GM21717 (cell line): ENCODE measurements around the gene SRSF10.
A peak's percentile ranks its signal among the peaks of the same experiment; 100 is the strongest.
"Not testable (repeated sequence)": the region's sequence is repeated elsewhere in the genome, so short reads cannot be mapped to it uniquely, and the experiment has no call there.

Experiments
- ATAC-seq: cut with Tn5 transposase; IDR thresholded peaks from one replicate; pipeline ENCODE4 v1.9.1; 2021; ENCODE audit warnings: mild to moderate bottlenecking, moderate library complexity; ENCODE audit not compliant: unreplicated experiment

The SRSF10 gene

DNA sequence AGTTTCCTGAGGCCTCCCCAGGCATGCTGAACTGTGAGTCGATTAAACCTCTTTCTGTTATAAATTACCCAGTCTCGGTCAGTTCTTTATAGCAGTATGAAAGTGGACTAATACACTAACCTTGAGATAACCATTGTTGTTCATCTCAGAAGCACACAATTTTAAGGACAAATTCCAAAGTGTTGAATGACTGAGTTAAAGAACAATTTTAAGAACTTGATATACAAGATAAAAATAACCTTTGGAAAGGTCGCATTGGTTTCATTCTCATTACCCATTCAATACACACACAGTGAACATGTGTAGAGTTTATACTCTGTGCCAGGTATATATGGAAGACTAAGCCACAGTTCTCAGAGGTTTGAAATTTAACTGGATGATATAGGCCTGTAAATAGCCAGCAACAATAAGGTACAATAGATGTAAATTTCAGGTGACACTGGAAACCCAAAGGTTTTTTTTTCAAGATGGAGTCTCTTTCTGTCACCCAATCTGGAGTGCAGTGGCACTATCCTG is 19.1 kb upstream of the SRSF10 start:
- ATAC-seq, result no peak

DNA sequence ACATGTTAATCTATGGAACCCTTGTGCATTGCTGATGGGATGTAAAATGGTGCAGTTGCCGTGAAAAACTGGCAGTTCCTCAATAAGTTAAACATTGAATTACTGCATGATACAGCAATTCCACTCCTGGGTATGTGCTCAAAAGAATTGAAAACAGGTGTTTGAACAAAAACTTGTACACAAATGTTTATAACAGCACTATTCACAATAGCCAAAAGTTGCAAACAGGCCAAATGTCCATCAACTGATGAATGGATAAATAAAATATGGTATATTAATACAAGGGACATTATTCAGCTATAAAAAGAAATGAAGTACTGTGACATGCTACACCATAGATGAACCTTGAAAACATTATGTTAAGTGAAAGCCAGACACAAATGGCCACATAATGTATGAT is 17.7 kb upstream of the SRSF10 start:
- no peak for ATAC-seq

DNA sequence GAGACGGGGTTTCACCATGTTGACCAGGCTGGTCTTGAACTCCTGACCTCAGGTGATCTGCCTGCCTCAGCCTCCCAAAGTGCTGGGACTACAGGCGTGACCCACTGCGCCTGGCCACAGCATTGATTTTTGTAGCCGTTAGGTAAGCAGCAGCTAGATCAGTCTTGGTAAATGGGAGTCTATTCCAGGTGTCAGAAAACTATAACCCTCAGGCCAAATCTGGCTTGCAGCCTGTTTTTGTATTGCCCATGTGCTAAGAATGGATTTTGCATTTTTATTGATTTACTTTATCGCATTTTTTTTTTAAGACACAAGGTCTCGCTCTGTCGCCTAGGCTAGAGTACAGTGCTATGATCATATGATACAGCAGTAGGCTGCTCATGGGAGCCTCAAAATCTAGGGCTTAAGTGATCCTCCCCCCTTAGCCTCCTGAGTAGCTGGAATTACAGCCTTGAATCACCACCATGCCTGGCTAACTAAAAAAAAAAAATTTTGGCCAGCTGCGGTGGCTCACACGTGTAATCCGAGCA is 16.6 kb upstream of the SRSF10 start:
- ATAC-seq, result no peak

DNA sequence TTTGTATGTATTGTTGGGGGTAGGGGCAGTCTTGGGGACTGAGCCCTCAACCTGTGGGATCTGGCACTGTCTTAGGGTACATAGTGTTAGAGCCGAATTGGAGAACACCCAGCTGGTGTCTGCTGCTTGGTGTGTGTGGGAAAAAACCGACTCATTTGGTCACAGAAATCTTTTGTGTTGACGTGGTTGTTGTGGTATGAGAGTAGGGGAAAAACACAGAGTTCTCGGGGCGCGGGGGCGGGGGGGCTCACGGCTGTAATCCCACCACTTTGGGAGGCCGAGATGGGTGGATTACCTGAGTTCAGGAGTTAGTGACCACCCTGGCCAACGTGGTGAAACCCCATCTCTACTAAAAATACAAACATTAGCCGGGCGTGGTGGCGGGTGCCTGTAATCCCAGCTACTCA is 15.3 kb upstream of the SRSF10 start:
- ATAC-seq, result no peak

DNA sequence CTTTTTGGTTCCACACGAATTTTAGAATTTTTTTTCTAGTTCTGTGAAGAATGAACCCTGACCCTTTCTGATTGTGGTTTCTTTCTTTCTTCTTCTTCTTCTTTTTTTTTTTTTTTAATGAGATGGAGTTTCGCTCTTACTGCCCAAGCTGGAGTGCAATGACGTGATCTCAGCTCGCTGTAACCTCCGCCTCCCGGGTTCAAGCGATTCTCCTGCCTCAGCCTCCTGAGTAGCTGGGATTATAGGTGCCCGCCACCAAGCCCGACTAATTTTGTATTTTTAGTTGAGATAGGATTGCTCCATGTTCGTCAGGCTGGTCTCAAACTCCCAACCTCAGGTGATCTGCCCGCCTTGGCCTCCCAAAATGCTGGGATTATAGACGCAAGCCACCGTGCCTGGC is 11.9 kb upstream of the SRSF10 start:
- not testable (repeated sequence) for ATAC-seq

DNA sequence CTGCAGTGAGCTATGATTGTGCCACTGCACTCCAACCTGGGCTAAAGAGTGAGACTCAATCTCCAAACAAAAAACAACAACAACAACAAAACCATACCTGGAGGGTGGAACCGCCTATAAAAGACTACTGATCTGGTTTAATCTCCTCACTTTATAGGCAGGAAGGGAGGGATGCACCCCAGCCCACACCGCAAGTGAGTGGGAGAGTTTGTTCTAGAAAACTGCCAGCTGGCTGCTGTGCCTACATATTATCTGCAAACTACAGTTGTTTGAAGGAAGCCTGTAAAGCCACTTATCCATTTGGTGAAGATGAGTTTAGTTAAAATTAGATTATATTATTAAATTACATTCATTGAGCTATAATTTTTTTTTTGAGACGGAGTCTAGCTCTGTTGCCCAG is 9.1 kb upstream of the SRSF10 start:
- no peak for ATAC-seq

DNA sequence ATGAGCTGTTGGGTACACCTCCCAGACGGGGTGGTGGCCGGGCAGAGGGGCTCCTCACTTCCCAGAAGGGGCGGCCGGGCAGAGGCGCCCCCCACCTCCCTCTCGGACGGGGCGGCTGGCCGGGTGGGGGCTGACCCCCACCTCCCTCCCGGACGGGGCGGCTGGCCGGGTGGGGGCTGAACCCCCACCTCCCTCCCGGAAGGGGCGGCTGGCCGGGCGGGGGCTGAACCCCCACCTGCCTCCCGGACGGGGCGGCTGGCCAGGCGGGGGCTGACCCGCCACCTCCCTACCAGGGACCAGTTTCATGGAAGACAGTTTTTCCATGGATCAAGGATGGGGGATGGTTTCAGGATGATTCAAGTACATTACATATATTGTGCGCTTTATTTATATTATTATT is 6.9 kb upstream of the SRSF10 start:
- not testable (repeated sequence) for ATAC-seq

DNA sequence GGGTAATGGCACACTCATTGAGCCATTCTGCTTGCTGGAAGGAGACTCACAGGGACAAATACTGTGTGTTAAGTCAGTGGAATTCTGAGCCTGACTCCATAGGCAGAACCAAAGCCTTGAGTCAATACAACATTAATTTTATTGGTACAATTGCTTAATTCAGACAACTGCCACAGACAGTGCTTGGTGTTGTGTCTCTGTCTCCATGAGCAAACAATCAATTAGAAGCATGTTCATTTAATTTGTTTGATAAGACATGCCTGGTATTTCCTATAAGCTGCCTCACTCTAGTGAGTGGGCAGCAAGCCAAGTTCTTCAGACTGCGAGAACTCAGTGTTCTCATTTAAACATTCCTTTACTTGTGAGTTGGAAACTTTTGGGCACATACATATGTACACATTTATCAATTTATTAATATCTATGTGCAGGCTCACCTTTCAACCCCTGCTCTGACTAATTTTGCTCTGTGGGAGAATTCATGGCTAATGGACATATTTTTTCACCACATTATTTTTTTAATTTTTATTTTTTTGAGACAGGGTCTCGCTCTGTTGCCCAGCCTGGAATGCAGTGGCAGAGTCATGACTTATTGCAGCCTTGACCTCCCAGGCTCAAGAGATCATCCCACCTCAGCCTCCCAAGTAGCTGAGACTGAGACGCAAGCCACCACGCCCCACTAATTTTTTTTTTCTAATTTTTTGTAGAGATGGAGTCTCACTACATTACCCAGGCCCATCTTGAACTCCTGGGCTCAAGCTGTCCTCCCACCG is 4.5 kb upstream of the SRSF10 start:
- no peak for ATAC-seq

DNA sequence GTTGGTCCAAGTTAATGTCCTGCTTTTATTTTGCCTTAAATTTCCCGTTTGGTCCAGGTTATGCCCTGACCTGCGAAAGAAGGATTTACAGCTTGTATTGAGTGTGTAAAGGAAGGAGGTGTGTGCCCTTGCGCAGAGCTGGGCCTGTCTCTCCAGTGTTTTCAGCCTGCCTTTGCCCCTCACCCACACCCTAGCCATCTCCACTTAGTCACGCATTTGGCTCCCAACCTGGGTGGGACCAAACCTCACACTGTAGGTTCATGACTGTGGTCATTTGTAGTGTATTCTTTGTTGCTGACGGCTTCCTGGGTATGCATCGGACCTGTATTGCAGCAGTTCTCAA is 572 bp upstream of the SRSF10 start:
- ATAC-seq, result peak; percentile 26

DNA sequence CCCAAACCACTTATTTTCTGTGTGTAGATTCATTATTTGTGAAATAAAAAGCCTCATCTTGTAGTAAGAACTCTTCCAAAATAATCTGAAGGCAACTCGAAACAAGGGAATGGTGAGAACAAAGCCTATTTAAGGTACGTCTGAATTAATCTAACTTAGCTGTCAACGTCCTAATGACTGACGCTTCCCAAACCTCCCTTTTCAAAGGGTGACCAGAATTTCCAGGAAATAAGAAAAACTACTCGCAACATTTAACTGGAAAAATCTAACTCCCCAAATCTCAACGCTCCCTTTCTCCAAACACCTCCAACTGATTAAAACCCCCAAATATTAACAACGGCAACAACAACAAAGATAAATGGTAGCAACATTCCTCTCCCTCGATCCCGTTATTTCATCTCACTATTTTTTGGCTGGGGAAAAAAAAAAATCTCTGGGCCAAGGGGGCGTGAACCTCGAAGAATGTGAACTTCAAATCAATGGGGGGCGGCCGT is 693 bp downstream of the SRSF10 start:
- ATAC-seq, result no peak

DNA sequence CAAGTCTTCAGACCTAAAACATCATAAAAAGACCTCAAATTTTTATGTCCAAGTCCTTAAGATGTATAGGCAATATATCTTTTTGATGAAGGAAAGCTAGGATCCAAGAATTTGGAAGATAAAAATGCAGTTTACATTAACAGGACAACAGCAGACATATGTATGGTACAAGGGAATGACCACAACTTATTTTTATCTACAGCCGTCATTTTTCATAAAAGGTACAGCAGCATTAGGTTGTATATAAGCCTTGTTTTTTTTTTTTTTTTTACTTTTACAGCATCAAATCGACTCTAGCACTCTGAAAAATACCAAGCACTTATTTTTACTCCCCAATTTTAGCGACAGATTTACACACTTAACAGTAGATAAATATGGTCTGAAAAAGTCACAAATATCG is 1.3 kb downstream of the SRSF10 start:
- no peak for ATAC-seq

DNA sequence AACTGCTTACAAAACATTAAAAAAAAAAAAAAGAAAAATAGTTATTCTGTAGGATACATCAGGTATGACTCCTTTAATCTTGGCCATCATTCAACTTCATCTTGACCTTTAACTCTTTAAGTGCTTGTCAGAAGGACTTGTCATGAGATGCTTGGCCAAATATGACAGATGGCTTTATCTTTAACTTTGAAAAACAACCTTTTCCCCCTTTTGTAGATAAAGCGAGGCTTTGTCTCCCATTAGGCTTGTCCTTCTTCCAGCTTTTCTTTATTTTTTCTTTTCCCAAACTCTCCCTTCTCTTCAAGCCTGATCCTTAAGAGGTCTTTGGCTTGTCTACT is 2.3 kb downstream of the SRSF10 start:
- no peak for ATAC-seq

DNA sequence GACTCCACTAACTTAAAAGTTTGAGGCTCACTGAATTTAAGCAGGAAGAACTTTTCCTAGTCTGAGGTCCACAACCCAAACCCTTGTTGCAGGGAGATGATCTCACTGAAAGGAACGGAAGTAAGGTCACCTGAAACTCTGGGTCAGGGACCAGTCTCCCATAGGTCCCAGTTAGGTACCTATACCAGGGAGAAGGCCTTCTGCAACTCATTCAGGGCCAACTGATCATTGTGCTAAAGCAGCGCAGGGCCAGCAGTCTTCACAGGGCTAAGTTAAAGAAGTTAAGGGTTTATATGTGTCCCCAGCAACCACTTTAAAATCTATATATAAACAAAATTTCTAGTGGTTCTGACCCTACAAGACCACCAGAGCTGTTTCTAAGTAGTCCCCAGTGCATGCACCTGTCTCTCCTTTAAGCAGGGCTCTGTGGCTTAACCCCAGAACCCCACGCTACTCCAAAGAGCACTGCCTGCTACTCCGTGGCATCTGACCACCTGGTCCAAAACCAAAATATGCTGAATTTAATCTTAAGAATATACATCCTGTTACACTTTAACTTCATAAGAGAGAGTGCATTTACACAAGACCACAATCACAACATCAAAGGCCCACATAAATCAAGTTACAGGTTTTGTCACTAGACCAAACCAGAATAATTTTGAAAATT is 2.8 kb downstream of the SRSF10 start:
- ATAC-seq, result no peak

DNA sequence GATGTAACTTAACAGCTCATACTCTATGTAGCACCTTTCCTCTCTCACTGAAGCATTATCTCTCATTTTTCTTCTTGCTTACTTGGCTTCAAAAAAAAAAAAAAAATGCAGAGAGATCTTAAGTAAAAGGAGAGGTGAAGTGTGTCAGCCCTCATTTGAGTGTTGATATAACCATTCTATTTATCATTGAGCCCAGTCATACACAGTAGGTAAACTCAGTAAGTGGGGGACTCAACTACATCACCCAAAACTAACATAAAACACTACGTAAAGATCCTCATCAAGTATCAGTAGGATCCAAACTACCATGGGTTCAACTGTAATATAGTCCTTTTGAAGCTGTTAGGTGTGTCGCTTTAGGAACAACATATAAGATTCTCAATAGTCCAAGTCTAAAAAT is 12.3 kb downstream of the SRSF10 start:
- ATAC-seq, result no peak

DNA sequence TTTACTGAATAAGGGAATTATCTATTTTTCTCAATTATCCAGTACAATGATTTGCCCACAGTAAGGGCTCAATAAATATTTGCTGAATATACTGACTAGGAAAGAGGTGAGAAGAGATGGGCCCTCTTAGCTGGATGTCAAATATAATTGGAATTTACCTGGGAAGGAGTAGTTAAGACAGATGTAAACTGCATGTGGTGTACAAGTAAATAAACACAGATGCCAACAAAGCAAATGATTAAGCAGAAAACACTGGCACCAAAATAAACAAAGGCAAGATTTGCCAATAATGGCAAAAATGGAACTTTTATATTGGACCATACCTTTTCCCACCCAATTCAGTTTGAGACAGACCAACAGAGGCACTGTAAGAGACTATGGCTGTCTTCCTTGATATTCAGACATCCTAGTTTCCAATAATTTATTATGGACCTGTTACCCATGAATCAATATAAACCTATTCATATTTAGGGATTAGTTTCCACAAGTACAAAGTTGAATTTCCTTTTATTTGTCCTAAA is 13.1 kb downstream of the SRSF10 start:
- ATAC-seq, result no peak

DNA sequence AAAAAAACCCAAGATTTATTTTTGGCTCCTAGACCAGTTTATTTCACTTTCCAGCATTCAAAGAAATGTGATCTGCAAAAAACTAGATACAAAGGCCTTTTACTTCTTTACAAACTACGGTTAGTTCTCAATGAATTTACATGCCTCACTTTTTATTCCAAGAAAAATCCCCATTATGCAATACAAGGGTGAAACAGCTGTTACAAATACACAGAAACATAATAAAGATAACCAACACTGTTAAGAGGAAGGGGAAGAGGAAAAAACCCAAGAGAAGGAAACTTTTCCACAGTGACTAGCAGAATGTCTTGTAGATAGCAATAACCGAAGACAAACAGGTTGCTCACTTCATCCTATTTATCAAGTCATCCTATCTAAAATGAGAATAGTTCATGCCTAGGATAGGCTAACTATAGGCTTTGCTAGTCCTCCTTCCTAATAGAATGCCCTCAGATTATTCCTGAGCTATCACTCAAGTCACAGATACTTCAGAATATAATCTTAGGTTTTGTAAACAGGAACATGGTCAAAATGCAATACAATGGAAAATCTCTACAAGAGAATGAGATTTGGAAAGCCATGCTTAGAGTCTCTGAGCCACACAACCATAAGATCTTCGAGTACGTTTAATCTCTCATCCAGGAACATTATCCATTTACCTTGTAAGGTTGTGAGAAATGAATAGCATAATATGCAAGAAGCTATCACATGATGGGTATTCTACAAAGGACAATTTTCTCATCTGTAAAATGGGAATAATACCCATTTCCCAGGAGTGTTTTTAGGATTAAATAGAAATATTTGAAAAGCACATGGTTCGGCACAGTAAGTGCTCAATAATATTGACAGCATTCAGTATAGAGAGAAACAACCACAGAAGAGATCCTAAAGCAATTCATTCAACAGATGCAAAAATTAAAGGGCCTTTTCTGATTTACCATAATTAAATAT is 15.1 kb downstream of the SRSF10 start:
- no peak for ATAC-seq

DNA sequence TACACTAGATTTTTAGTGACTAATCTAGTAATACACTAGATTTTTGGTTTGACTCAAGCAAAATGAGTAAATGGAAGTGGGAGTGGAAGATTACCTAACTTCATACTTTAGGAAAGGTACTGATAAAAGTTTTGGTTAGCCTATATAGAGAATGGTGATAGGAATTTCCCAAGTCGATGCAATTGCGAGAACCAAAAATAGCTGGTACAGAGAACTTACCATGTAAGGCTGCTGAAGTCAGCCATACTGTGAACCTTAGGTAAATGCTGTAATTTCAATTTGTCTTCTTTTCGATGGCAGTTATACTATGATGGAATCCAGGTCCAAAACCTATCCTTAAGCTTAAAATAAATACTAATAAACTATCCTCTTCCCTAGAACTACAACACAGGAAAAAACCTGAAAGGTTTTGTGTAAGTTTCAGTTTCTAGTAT is 15.9 kb downstream of the SRSF10 start:
- no peak for ATAC-seq

DNA sequence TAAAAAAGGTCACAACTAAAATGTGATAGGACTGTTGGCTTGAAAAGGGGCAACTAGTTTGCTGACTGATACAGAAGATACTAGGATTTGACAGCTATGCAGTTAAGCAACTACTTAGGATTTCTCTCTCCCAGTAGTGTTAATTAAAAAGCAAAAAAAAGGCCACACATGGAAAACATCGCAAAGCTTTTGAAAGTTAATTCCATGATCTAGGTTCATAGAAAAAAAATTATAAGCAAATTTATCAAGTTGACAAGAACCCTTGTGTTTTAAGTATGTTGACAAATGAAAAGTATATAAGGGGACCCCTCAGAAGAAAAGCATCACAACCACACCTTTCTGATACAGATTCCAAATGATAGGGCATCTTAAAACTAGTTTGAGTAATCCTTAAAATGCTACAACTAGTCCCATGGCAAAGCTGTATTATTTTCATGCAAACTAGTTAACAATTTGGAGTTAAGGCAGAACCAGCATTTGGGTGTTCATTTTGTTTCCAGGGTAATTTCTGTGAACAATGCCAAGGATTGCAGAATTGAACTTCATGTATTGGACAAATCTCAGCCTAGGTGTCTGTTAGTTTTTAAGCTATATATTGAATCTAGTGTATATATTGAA is 16.4 kb downstream of the SRSF10 start:
- no peak for ATAC-seq

DNA sequence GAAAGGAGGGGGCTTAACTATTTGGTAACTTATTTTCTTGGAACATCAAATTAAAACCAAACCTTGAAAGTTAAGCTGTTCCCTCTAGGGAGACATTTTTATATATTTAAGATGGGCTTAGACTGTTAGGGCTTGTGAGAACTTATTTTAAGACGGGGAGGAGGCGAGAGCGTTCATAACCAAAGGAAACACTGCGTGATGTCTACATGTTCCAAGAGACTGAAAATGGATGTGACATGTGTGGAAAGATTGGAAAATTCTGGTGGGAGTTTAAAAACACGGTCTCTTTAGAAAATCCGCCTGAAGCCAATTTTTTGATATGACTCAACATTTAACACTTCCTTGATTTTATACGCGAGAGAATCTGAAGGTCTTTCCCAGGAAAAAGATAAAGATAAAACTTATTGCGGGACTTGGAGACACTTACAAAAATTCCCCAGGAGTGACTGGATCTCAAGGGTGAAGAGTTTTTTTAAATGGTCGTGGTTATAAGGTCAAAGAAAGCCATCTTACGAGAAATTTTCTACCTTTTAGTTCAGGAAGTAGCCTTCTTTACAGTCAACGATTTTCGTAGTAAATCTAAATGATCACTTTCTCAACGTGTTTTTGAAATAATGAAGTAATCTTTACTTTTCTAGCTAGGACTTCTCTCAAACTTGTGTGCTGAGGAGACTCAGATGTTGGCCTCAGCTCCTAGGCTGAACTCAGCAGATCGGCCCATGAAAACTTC is 19.7 kb downstream of the SRSF10 start:
- ATAC-seq, result no peak
